Ishikawa (cell line): ENCODE results near the gene PHF20.

Experiments used
- CEBPB ChIP-seq: IDR thresholded peaks from 2 replicates; pipeline ENCODE4 v1.6.1; 2012
- EGR1 ChIP-seq: IDR thresholded peaks from 2 replicates; pipeline ENCODE4 v1.6.1; 2012
- EP300 ChIP-seq: IDR thresholded peaks from 2 replicates; pipeline ENCODE4 v1.6.1; 2012; ENCODE audit warnings: borderline replicate concordance
- NFIC ChIP-seq: IDR thresholded peaks from 2 replicates; pipeline ENCODE4 v1.6.1; 2012
- RAD21 ChIP-seq: IDR thresholded peaks from 2 replicates; pipeline ENCODE4 v1.6.1; 2012; ENCODE audit warnings: low read depth
- TAF1 ChIP-seq: IDR thresholded peaks from 2 replicates; pipeline ENCODE4 v1.6.1; 2012; ENCODE audit warnings: low read depth, mild to moderate bottlenecking
- TCF12 ChIP-seq: IDR thresholded peaks from 2 replicates; pipeline ENCODE4 v1.6.1; 2012; ENCODE audit warnings: low read depth
- YY1 ChIP-seq: IDR thresholded peaks from 2 replicates; pipeline ENCODE4 v1.6.1; 2012; ENCODE audit warnings: low read depth
- TF ChIP-seq, protein P1 (sequence below): IDR thresholded peaks from 2 replicates; pipeline ENCODE4 v1.6.1; 2012
- TF ChIP-seq, protein P2 (sequence below): IDR thresholded peaks from 2 replicates; pipeline ENCODE4 v1.6.1; 2012
- TF ChIP-seq, protein P3 (sequence below): IDR thresholded peaks from 2 replicates; pipeline ENCODE4 v1.6.1; 2012; ENCODE audit warnings: low read depth, mild to moderate bottlenecking

DNA sequence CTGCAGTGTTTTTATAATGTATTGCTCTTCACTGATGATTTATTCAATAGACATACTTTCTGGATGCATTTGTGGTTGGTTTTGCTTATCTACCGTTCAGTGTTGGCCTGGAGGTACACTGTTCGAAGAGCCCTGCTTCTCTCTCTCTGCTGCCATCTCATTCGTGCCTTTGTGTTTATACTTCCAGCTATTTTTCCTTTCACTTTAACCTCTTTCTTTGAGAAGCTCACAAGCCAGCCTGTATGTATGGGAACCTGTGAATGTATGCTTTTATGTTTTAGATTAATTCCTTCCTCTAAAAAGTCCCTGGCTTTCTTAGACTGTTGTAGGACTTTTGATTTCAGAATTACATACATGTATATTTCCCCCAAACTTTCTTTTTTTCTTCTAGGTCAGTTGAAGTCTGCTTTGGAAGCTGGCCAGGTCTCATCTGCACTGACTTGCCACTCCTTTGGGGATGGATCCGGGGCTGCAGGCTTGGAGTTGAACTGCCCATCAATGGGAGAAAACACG lies 99.5 kb downstream of the PHF20 start:
- TF ChIP-seq YY1 (no peak), RAD21 (no peak), EGR1 (no peak), NFIC (no peak), TCF12 (no peak), CEBPB (no peak), TAF1 (no peak), EP300 (no peak)
- TF ChIP-seq, protein P1, sequence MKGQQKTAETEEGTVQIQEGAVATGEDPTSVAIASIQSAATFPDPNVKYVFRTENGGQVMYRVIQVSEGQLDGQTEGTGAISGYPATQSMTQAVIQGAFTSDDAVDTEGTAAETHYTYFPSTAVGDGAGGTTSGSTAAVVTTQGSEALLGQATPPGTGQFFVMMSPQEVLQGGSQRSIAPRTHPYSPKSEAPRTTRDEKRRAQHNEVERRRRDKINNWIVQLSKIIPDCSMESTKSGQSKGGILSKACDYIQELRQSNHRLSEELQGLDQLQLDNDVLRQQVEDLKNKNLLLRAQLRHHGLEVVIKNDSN, result no peak
- TF ChIP-seq, protein P2, sequence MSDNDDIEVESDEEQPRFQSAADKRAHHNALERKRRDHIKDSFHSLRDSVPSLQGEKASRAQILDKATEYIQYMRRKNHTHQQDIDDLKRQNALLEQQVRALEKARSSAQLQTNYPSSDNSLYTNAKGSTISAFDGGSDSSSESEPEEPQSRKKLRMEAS, result no peak
- TF ChIP-seq, protein P3, sequence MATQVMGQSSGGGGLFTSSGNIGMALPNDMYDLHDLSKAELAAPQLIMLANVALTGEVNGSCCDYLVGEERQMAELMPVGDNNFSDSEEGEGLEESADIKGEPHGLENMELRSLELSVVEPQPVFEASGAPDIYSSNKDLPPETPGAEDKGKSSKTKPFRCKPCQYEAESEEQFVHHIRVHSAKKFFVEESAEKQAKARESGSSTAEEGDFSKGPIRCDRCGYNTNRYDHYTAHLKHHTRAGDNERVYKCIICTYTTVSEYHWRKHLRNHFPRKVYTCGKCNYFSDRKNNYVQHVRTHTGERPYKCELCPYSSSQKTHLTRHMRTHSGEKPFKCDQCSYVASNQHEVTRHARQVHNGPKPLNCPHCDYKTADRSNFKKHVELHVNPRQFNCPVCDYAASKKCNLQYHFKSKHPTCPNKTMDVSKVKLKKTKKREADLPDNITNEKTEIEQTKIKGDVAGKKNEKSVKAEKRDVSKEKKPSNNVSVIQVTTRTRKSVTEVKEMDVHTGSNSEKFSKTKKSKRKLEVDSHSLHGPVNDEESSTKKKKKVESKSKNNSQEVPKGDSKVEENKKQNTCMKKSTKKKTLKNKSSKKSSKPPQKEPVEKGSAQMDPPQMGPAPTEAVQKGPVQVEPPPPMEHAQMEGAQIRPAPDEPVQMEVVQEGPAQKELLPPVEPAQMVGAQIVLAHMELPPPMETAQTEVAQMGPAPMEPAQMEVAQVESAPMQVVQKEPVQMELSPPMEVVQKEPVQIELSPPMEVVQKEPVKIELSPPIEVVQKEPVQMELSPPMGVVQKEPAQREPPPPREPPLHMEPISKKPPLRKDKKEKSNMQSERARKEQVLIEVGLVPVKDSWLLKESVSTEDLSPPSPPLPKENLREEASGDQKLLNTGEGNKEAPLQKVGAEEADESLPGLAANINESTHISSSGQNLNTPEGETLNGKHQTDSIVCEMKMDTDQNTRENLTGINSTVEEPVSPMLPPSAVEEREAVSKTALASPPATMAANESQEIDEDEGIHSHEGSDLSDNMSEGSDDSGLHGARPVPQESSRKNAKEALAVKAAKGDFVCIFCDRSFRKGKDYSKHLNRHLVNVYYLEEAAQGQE, result no peak
